Left forelimb (tissue), 1 donor: ENCODE data around the gene KCNMB4.
A peak's percentile ranks its signal among the peaks of the same experiment; 100 is the strongest.

ENCODE experiments used
- DNase-seq: peaks from one replicate; pipeline ENCODE4 v3.0.0-alpha.2; 2018; ENCODE audit warnings: low spot score

The KCNMB4 gene, protein sequence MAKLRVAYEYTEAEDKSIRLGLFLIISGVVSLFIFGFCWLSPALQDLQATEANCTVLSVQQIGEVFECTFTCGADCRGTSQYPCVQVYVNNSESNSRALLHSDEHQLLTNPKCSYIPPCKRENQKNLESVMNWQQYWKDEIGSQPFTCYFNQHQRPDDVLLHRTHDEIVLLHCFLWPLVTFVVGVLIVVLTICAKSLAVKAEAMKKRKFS

DNA sequence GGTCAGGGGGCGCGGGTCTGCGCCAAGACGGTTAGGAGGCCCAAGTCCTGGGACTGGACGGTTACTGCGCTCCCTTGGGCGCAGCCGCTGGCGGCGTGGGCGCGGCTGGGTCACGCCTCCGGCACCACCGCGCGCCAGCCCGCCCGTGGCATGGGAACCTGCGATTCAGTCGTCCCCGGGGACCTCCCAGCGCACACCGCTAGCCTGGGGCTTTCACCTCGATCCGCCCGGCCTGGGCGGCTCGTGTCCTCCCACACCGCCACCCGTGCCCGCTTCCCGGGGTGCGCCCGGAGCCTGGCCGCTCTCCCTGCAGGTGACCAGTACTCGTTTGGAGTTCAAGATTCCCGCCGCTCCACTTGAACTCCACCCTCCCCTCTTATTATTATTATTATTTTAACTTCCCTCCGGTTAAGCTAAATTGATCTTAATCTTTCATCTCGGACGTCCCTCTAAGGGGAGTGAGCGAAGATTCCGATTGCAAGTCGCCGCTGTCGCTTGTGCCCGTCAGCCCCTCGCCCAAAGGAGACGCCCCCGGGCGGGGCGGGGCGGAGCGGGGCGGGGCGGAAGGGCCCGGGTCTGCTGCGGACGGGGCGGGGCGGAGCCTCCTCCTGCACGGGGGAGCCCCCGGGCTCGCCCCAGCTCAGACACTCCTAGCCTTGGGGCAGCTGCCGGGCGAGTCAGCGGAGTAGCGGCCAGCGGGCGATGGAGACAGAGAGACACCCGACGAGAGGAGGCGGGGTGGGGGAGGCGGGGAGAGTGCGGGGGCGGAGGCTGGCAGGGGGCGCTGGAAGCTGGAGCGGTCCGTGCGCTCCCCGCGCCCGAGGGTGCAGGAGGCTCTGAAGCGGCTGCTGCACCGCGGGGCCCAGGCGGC is at the start of gene KCNMB4:
Gene KCNMB4 (plus strand): TSS at position 643 of the 871 bp plus-strand sequence. CDS start 445 bp downstream, outside the sequence.
- DNase-seq = peak; percentile 87

DNA sequence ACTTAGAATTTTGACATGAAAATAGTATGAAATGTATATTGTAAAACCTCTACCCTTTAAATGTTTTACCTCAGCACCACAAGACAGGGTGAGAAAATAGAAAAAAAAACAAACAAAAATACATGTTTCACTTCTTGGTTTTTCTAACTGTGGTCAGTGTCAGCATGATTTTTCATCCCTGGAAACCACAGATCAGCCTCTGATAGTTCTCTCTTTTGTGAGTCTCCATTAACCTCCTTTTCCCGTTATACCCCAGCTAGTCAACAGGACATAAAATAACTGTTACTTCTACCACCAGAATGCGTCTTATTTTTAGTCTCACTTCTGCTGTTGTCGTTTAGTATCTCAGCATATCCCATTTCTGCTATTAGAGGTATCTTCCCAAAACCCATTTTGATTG is 48.3 kb upstream of the KCNMB4 start:
- DNase-seq = no peak

DNA sequence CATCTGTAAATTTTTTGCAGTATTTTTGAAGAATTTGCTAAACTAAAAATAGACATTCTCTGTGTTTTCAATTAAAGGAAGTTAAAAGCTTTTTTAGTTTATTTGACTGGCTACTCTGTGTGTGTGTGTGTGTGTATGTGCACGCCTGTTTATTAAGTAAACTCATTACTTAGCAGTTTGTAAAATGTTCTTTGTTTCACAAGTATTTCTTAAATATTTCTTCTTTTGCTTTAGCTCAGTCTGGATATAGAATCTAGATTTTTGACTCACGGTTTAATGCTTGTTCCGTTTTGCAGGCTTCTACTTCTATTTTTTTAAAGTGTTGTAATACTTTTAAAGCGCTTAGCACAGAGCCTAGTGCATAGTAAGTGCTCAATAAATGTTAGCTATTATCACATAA is 46.5 kb upstream of the KCNMB4 start:
- no peak for DNase-seq

DNA sequence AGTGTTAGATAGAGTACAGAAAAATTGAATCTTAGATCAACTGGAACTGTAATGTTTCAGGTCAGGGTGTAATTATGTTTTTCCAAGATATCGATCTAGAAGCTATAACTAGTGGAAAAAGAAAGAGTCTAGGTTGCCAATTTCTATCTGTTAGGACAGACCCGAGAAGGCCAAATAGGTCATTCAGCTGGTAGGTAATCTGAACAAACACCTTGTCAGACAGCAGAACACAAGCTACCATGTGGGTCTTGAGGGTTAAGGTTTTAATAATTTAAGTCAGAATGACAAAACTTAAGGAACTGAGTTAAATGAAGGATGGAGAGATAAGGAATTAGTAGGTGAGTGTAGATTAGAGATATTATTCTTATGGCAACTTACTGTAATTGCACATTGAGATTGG is 44.9 kb upstream of the KCNMB4 start:
- no peak for DNase-seq

DNA sequence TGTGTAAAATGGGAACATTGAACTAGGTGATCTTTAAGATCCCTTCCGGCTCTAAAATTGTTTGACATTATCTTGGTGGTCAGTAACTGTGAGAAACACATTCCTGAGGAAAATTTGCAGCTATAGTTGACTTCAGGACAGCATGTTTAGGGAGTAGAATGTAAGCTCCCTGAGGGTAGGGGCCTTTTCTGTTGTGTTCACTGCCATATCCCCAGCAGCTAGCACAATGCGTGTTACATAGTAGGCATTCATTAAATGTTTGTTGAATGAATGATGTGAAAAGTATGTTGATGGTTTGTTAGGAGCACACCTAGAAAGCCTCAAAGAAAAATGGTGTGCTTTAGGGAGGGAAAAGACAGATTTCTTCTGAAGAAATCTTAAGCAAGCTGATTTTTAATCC is 38.5 kb upstream of the KCNMB4 start:
- no peak for DNase-seq

DNA sequence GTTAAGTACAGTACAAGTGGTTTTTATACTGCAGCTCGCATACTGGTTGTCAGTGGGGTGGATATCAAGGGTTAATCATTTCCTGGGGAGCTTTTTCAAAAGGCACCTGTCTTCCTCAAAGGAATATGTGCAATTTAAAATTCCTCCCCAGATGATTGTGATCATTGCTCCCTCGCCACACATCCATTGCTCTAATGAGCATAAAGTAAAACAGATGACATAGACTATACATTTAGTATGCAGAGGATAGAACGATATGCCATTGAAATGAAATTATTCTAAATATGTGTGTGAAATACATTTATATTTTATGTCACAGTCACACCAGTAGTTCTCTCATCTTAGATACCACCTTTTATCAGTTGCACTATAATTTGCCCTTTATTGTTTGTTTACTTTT is 36.4 kb upstream of the KCNMB4 start:
- DNase-seq = no peak

DNA sequence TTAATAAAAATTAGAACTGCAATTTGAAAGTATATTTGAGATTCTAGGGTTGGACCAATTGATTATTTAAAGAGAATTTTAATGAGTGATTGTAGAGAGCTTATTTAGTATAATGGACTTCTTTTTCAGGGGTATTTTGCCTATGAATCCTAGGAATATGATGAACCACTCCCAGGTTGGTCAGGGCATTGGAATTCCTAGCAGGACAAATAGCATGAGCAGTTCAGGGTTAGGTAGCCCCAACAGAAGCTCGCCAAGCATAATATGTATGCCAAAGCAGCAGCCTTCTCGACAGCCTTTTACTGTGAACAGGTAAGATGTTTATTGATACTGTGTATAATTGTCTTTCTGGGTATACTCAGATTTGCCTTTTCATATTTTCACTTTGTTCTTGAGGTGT is 35.9 kb upstream of the KCNMB4 start:
- no peak for DNase-seq

DNA sequence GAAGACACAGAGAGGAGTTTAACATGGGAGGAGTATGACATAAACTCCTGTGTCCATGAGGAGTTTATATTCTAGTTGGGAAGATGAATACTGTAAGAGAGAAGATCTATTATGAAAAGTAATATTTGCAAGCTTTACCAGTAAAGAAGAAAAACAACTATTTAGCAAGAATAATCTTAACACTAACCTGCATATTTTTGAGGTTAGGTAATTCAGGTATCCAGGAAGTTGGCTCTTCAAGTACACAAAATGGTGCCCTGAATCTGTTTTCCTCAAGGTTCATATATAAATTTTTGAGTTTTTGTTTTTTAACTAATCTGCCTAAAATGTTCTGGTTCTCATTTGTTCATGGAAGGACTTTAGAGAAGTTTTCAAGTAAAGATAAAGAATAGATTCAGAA is 33.9 kb upstream of the KCNMB4 start:
- no peak for DNase-seq

DNA sequence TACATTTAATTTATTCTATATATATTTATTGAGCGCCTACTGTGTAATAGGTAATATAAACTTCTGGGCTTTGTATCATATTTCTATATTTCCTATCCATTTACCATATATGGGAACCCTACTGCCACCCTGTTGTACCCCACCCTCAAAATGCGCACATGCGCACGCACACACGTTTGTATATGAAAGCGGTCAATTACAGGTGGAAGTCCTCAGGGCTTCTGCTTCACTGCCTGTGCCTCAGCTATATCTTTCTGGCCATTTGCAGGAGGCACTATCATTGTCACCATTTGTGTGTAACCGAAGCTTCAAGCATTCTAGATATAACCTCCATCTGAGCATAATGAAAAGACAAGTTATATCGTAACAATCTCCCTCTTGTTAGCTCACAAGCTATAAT is 31.3 kb upstream of the KCNMB4 start:
- no peak for DNase-seq

DNA sequence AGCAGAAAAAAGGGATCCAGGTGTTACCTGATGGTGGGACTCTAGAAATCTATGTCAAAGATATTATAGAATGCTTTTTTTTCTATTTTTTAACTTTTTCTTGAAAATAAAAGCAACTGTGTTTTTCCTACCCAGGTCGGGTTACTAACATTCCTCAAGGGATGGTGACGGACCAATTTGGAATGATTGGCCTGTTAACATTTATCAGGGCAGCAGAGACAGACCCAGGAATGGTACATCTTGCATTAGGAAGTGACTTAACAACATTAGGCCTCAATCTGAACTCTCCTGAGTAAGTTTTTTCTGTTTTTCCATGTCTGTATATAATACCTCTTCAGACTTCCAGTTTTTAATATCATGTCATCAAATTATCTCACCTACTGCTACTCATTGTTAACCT is 27.6 kb upstream of the KCNMB4 start:
- no peak for DNase-seq

DNA sequence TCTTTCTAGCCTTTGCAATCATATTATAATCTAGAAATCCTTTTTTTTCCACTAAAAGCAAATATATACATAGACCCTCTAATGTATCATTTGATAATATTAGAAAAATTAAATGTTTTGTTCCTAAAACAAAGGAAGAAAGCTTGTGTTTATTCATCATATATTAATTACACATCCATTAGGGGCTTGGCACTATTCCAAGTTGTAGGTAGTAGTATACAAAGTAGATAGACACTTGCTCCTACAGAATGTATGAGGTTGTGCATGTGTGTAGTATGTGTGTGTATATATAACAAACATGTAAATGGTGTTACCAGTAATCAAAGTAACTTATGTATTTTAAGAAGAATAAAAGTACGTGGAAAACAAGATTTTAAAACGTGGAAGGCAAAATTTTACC is 15.0 kb upstream of the KCNMB4 start:
- no peak for DNase-seq

DNA sequence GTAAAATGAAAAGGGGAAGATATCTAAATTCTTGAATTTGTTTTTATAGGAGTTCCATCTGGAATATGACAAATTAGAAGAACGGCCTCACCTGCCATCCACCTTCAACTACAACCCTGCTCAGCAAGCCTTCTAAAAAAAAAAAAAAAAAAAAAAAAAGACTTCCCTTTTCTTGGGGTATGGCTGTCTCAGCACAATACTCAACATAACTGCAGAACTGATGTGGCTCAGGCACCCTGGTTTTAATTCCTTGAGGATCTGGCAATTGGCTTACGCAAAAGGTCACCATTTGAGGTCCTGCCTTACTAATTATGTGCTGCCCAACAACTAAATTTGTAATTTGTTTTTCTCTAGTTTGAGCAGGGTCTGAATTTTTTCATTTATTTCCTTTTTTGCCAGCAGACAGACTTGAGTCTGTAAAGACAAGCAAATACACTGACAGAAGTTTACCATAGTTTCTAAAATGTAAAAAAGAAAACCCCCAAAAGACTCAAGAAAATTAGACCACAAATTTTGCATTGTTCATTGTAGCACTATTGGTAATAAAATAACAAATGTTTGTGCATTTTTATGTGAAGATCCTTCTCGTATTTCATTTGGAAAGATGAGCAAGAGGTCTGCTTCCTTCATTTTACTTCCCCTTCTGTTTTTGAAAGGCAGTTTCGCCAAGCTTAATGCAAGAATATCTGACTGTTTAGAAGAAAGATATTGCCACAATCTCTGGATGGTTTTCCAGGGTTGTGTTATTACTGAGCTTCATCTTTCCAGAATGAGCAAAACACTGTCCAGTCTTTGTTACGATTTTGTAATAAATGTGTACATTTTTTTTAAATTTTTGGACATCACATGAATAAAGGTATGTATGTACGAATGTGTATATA is 12.1 kb upstream of the KCNMB4 start:
- no peak for DNase-seq

DNA sequence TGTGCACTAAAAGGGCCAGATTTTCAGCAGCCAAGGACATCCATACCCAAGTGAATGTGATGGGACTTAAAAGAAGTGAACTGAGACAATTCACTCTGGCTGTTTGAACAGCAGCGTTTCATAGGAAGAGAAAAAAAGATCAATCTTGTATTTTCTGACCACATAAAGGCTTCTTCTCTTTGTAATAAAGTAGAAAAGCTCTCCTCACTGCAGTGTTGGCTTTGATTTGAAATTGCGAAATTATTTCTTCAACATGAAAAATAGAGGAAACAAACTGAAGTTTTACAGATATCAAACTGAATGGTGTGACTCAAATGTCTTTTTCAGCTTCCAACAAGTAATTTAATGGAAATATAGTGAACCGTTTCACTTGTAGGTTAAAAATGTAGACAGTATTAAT is 11.3 kb upstream of the KCNMB4 start:
- no peak for DNase-seq

DNA sequence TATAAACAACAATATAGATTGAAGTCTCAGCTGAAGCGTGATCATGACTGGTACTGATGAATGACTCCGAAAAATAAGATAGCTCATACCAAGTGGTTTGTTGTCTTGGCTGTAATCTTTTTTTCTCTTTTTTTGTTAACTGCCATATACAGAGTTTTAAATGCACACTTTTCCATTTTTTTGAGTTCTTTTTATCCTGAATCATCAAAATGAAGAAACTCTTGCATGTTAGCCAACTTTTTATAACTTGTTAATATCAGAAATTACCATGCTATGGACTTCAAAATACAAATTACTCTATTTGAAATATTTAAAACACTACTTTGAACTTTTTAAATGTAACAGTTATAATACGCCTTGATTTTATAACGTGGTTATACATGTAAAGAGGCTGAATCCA is 10.1 kb upstream of the KCNMB4 start:
- no peak for DNase-seq

DNA sequence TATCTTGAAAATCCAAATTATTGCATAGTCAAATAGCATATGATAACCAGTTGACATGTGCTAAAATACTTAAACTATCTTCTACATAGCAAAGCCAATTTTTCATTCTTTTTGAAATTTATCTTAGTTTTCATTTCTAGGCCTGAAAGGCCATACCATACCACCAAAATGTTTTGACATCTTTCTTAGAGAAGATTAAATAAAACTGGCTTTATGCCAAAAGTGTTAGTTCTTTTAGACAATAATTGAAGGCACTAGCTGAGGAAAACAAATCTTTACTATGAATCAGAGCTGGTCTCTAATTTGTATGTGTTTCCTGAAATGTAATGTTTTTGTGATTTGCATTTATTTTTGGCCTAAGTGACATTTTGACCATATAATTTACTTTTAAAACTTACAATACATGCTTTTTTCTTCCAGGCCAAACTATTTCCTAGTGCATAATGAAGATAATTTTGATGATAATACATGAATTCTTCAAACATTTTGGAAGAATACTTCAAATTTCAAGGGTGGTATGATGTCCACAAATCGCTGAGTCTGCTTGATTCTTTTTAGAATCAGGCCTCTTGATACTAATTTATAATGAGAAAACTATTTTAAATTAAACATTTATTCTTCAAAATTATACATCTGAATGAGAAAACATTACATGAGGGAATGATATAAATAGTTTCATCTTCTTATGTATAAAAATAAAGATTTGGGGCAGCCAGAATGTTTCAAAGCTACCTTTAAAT is 6.5 kb upstream of the KCNMB4 start:
- DNase-seq = no peak

DNA sequence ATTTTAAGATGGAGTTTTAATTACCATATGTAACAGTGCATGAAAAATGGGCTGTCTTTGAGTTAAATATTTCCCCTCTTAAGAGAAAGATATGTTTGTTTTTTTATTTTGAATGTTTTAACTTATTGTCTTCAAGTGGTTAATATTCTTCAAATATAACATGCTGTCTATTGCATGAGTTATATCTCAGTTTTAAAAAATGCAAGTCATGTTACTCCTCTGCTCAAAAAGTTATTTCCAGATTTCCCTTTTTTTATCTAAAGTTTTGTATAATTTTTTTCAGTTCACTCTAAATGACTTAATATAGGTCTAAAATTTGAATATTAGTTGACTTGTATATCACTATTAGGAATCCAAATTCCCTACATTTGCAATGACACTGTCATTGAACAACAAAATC is 5.9 kb upstream of the KCNMB4 start:
- no peak for DNase-seq

DNA sequence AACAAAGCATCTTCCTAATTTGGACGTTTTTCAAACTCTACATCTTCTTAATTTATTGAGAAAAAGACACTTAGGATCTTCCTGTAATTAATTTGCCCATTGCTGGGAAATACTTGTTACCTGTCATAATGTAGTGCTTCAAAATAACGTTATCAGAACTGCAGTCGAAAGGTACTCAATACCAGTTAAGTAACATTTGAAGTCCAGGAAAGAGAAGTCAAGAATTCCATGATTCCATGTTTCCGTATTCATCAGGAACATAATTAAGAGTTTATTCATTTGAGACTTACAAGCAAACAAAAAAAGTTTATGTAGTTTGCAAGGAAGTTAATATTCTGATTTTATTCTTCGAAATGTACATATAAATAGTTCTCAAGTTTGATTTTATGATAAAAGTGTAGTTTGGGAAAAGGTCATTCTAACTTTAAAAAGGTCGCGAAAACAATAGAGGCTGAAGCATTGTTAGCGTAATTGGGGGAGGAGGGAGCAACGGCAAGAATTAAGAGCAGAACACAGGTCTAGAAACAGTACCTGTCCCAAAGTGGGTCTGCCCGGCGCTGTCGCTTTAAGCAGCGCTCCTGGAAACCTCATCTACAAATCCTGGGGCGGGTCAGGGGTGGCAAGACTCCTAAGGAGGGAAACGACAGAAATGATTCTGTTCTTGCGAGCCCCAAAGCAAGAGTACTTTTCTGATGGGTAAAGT is 1.2 kb upstream of the KCNMB4 start:
- DNase-seq = no peak

DNA sequence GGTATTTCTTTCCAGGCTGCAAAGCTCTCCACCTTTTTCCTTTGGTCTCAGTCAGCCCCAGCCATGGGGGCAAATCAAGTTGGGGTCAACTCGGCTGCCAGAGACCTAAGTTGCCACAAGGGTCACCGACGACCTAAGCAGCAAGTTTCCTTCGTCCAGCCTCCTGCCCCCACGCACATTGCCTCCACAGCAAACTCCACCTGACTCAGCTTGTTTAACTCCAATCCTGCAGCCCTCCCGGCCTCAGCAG is 767 bp upstream of the KCNMB4 start:
- DNase-seq = no peak

DNA sequence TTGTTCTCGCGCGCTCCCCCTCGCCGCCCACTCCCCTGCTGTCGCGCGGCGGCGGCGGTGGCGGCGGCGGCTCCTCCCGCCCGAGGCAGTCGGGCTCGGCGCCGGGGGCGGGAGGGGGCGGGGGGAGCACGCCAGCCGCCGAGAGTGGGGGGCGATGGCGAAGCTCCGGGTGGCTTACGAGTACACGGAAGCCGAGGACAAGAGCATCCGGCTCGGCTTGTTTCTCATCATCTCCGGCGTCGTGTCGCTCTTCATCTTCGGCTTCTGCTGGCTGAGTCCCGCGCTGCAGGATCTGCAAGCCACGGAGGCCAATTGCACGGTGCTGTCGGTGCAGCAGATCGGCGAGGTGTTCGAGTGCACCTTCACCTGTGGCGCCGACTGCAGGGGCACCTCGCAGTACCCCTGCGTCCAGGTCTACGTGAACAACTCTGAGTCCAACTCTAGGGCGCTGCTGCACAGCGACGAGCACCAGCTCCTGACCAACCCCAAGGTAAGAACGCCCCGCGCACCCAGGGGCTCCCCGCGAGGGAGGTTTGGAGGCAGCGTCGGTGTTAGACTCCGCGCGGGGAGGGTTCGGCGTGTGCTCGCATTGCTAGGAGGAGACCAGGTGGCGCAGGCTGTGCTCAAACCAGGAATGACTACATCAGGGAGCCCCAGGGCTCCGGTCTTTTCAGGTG is 629 bp downstream of the KCNMB4 start:
- peak; percentile 73 for DNase-seq

DNA sequence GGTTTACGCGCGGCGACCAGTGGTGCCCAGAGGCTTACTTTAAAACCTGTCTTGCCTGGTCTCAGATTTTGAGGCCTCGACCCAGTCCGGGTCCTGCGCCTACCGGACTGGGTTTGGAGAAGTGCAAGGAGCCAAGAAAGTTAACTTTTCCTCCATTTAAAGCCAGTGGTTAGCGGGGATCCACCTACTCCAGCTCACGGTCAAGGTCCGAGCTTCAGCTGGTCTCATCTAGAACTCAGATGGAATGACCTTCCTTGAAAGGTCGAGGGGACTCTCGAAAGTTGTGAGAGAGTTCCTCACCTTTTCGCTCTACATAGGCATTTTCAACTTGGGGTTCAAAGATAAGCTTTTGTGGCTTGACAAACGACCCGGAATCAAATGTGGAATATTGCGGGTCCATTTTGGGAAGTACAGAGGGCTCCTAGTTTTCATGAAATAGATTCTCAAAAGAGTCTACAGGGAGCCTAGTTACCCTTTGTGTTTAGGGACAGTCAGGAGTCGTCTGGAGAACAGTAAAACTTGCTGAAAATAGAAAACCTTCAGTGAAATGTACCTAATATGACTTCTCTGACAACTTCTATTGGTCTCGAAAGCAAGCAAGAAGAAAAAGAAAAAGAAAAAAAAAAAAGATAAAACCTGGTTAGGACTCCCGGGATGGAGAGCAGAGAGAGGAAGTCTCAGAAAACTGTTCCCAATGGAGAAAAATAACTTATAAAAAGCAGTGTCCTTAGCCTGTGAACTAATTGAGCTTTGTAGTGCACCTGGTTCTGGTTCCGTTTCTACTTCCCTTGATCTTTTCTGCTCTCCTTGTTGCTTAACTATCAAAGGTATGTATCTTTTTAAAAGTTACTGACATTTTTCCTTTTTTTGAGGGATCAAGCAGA is 1.4 kb downstream of the KCNMB4 start:
- no peak for DNase-seq
